IPS DF 6.9 (cell line): Measurements from ENCODE around the gene CLEC14A.

Experiments
- DNase-seq: peaks from one replicate; pipeline ENCODE4 v3.0.0-alpha.2; 2013; ENCODE audit warnings: low read depth, low spot score
- H3K27ac ChIP-seq: one replicate; pipeline ENCODE4 v1.5.1; 2013; ENCODE audit warnings: low read length, control low read depth
- H3K27me3 ChIP-seq: 2 replicates; pipeline ENCODE4 v1.6.1; 2013; ENCODE audit warnings: mild to moderate bottlenecking, low read length; ENCODE audit not compliant: control insufficient read depth, insufficient read depth
- H3K36me3 ChIP-seq: 2 replicates; pipeline ENCODE4 v1.6.1; 2013; ENCODE audit warnings: low read length; ENCODE audit not compliant: control insufficient read depth, insufficient read depth
- H3K4me1 ChIP-seq: 2 replicates; pipeline ENCODE4 v1.6.1; 2013; ENCODE audit warnings: low read length; ENCODE audit not compliant: control insufficient read depth, insufficient read depth
- H3K4me3 ChIP-seq: 2 replicates; pipeline ENCODE4 v1.5.1; 2013; ENCODE audit warnings: mild to moderate bottlenecking, low read length
- H3K9me3 ChIP-seq: 2 replicates; pipeline ENCODE4 v1.6.1; 2013; ENCODE audit warnings: low read length, inconsistent platforms; ENCODE audit not compliant: control insufficient read depth, insufficient read depth
- WGBS: extraction: QIAGEN DNeasy Blood & Tissue Kit; methylation state at CpG from one replicate; pipeline ENCODE4 v1.1.7; 2013; ENCODE audit warnings: mixed read lengths, missing lambda C conversion rate; ENCODE audit not compliant: insufficient read length, insufficient coverage; 5-methylcytosine and 5-hydroxymethylcytosine counted together

The CLEC14A gene

GRCh38 chr14:38205949-38206665, 49.8 kb downstream of the CLEC14A start:
- H3K4me1 ChIP-seq = peaks cover 8% of the 10 kb centered on the region; the same call in 1 of the 2 replicates
- H3K36me3 ChIP-seq = no peaks in the 10 kb centered on the region
- no CpG with 5 or more reads among the region's 5 CpGs for WGBS
- no peaks in the 10 kb centered on the region for H3K9me3 ChIP-seq
- DNase-seq = no peak
- peaks cover 42% of the 10 kb centered on the region for H3K27me3 ChIP-seq
- no peak overlapping the region for H3K4me3 ChIP-seq
- H3K27ac ChIP-seq = no peak overlapping the region

DNA sequence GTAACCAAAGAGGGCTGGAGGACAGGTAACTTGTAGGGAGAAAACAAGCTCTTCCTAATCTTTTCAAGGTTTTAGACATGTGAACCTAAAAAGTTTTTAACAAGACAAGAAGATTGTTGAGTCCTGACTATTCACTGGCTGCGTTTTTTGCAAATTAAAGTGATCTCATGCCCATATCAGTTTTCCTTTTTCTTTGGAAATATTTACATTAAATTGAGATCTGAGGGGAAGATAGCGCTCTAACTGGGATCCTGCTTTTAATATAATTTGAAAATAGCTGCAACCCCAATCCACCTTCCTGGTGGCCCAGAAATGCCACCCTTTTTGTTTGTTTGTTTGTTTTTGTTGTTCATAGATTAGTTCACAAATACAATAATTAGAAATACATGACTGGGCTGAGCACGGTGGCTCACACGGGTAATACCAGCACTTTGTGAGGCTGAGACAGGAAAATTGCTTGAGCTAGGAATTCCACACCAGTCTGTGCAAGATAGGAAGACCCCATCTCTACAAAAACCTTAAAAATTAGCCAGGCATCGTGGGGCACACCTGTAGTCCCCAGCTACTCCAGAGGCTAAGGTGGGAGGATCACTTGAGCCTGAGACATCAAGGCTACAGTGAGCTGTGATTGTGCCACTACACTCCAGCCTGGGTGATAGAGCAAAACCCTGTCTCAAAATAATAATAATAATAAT, 50.6 kb downstream of the CLEC14A start:
- WGBS = no CpG with 5 or more reads among the region's 5 CpGs
- DNase-seq = no peak
- H3K27me3 ChIP-seq = peaks cover 34% of the 10 kb centered on the region

GRCh38 chr14:38204719-38205115, 51.2 kb downstream of the CLEC14A start:
- peaks cover 4% of the 10 kb centered on the region; the same call in 1 of the 2 replicates for H3K4me1 ChIP-seq

More for the DNA sequence above, 50.6 kb downstream of the CLEC14A start:
- H3K36me3 ChIP-seq = no peaks in the 10 kb centered on the region; the same call in 1 of the 2 replicates
- H3K27ac ChIP-seq = no peak overlapping the region
- H3K9me3 ChIP-seq = no peaks in the 10 kb centered on the region
- H3K4me1 ChIP-seq = peaks cover 8% of the 10 kb centered on the region; the same call in 1 of the 2 replicates
- H3K4me3 ChIP-seq = no peak overlapping the region

More at GRCh38 chr14:38204719-38205115, 51.2 kb downstream of the CLEC14A start:
- Histone ChIP-seq H3K9me3 (no peaks in the 10 kb centered on the region), H3K27me3 (peaks cover 28% of the 10 kb centered on the region), H3K27ac (no peak overlapping the region), H3K36me3 (peaks cover 2% of the 10 kb centered on the region; the same call in 1 of the 2 replicates), H3K4me3 (no peak overlapping the region)
- DNase-seq = no peak
